ENCODE results near the gene PSMA7.
"Not testable (repeated sequence)": the region's sequence is repeated elsewhere in the genome, so short reads cannot be mapped to it uniquely, and the experiment has no call there.

PSMA7 gene

DNA sequence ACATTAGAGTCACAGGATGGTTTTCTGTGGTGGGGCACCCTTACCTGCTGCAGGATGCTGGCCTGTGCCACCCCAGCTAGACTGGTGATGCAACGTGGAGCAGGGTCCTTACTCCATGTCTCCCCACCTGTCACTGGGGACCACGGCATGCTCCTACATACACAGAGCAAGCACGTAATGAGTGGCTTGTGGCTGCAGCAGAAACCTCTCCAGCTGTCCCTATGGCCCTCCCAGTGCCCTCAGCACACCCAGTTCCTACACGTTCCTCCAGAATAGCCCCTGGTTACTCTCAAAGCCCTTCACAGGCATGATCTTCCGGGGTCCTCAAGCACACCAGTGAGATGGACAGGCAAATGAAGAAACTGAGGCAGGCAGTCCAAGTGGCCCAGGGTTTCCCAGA is 24.1 kb downstream of the PSMA7 start:
- no peak for DNase-seq

DNA sequence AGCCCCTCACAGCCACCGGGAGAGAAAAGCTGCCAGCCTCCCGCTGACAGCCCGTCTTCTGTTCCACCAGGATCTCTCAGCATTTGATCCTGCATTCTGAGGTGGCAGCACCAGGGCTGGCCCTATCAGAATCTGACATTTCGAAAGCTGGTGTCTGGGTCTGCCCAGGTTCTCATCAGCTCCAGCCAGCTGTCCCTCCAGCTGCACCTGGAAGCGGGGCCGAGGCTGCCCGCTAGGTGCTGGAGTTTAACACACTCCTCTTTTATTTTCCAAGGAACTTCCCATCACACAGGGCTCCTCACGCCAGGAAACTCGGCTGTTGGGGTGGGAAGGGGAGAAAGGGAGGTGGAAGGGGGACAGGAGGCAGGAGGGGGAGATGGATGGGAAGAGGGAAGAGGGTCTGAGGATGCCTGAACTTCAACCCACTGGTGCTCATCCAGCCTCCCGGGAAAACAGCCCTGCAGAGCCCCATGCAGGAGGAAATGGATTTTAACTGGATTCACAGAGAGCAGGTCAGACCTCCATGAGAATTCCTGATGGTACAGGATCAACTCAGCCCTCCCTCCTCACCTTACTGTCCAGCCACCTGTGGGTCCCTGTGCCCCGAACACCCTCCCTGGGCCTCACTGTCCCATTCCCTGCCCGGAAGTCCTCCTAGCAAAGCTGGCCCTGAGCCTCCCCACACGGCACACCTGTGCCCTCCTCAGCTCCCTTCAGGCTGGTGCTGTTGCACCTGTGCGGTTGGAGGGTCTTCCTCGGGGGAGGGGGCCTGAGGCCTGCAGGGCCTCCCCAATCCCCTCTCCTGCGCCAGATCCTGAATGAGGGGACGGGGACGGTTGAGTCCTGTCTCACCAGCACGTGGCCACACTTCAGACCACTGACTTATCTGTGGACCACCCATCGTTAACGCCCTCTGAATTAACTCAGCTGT is 24.8 kb downstream of the PSMA7 start:
- no peak for DNase-seq

DNA sequence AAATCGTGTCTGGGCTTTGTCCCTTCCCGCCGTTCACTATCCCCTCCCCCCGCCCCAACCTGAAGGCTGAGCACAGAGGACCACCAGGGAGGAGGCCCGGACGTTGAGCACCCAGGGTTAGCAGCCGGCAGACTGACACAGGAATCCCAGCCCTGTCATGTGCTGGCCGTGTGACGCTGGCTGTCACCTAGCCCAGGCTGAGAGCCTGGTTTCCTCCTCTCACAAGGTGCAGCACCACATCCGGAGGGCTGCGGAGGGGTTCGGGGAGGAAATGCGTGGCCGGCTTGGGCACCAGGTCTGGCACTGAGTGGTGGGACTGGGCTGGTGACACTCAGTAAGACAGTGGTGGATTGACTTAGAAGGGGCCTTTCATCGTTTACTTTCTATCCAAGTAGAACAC is 25.5 kb downstream of the PSMA7 start:
- DNase-seq, result peak in 4 of 5 experiments; percentile 40 to 97 (median 77)

DNA sequence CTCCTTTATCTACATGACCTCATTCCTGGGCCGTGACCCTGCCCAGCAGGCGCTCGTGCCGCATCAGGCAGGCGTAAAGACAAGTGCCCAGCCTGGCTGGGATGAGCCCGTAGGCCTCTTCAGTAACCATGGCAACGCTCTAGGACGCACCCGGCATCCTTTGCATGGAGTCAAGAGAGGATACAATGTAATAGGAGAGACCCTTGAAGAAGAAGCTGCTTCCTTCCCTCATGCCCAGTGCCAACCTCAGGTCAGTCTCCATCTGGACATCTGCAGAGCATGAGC is 25.9 kb downstream of the PSMA7 start:
- no peak for DNase-seq

DNA sequence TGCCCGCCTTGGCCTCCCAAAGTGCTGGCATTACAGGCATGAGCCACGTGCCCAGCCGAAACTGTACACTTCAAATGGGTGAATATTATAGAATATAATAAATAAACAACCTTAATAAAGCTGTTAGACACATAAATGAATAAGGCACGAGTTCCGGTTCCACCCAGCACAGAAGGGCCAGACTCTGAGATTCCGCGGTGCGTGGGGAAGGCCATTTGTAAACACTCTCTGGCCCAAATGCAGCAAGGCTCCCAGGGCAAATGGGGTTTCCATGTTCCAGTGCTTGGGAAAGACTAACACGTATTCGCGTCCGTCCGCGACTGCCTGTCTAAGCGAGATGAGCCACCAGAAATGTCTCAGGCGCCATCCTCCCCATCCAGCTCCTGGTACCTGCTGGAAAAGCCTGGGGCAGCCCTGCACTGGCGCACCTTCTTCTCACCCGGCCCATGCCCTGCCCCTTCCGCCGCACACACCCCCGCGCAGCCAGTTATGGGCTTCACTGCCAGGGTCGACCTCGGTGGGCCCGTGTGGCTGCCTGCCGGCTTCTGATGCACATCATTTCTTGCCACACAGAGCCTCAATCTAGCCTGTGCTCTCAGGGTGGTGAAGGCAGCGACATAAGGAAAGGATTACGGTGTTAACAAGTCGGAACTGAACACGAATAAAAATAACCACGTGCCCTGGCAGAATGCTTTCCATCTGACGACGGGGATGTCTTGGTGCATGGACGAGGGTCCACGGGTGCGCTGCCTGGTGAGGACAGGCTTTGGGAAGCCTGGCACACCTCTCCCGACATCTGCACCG is 26.4 kb downstream of the PSMA7 start:
- DNase-seq, result no peak

DNA sequence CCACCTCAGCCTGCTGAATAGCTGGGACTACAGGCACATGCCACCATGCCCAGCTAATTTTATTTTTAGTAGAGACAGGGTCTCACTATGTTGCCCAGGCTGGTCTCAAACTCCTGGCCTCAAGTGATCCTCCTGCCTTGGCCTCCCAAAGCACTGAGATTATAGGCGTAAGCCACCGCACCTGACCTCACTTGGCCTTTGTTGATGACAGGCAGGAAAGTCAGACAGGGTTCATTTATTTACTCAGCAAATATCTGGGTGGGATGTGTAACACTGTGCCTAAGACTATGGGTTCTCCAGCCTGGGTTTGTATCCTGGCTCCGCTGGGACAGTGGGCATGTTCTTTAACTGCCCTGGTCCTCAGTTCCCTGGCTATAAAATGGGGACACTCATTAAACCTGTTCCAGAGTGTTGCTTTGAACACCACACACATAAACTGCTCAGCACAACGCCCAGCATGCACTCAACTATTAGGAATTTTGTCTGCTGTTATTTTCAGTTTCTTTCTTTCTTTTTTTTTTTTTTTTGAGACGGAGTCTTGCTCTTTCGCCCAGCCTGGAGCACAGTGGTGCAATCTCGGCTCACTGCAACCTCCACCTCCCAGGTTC is 27.3 kb downstream of the PSMA7 start:
- DNase-seq, result not testable (repeated sequence)

DNA sequence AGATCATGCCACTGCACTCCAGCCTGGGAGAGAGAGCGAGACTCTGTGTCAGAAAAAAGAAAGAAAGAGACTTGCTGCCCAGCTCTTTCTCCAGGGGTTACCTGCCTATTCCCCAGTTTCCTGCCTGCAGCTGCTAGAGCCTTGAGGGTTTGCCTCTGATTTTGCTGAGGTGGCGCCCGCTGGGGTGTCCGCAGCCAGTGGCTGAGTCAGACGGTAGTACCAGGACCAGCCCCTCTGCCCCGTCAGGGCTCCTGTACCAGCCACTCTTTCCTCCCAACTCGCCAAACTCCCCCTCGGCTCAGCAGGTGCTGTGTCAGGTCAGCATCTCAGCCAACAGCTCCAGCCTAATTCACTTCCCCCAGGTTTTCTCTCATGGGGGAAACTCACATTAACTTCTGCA is 28.3 kb downstream of the PSMA7 start:
- DNase-seq, result no peak

DNA sequence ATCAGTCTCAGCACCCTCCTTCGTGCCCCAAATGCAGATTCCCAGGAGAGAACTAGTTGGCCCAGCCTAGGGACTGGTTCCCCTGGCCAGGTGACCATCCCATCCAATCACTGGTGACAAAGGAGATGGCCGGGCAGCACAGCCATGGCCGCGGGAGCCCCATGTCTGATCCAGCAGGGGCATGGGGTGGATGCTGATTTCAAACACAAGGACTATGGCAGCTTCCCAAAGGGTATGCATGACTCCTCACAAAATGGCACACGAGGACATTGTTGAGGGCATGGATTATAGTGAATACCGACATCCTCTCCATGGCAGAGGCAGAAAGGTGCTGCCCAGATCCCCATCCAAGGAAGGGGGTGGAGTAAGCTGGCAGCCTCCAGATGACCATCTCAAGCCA is 30.8 kb downstream of the PSMA7 start:
- no peak for DNase-seq

DNA sequence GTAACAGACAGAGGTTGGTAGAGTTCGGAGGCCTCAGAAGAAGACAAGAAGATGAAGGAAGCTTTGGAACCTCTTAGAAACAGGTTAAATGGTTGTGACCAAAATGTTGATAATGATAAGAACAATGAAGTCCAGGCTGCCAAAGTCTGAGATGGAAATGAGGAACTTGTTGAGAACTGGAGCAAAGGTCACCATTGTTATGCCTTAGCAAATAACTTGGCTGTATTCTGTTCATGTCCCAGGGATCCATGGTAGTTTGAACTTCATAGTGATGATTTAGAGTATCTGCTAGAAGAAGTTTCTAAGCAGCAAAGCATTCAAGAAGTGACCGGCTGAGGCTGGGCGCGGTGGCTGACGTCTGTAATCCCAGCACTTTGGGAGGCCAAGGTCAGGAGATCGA is 32.0 kb downstream of the PSMA7 start:
- no peak for DNase-seq

DNA sequence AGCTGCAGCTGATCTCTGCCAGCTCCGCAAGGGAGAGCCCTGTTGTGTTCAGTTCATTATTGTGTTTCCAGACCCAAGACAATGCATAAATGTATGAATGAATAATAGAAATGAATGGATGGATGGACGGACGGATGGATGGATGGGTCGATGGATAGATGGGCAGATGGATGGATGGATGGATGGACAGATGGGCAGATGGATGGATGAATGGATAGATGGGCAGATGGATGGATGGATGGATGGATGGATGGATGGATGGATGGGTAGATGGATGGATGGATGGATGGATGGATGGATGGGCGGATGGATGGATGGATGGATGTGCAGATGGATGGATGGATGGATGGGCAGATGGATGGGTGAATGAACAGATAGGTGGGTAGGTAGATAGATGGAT is 37.6 kb downstream of the PSMA7 start:
- no peak for DNase-seq

DNA sequence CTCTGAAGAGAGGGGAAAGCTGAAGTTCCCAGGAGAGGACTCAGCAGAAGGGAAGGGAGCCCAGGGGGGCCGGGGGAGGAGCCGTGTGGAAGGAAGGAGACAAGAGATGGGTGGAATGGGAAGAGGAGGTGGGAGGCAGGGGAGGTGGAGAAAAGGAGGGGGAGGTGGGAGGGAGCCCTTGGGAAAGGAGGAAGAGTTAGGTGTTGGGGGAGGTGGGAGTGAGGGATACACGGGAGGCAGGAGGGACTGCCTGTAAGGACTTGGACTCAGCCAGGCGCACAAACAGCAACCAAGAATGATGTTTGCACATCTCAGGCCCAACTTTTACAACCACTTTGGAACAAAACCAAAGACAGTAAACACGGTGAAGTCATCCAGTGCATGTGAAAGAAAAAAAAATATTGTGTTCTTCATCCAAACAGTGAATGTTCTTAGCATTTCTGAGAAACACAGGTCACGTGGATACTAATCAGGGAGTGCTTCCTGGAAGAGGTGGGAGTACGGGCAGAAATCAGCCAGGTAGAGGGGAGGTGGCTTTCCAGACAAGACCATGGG is 38.3 kb downstream of the PSMA7 start:
- DNase-seq, result no peak

DNA sequence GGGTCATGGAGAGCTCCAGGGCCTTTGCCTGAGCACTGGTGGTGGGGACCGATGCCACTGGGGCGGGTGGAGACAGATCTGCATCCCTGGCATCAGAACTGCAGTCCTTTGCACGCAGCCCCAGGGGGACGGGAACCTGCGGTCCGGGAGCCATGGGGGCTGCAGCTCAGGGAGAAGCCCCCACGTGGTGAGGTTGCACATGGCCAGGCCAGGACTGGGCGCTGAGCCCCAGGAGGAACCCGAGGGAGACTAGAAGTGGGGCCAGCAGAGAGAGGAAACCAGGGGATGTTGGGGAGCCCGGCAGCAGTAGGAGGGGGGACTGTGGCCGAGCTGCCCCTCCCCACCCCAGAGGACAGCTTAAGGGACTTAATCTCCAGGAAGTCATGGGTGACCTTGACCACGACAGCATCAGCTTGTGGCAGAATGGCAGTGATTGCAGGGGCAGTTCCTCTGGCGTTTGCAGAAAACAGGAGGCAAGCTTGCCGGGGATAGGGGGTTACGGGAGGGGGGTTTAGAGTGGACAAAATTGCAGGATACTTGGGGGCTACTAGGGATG is 38.9 kb downstream of the PSMA7 start:
- no peak for DNase-seq

DNA sequence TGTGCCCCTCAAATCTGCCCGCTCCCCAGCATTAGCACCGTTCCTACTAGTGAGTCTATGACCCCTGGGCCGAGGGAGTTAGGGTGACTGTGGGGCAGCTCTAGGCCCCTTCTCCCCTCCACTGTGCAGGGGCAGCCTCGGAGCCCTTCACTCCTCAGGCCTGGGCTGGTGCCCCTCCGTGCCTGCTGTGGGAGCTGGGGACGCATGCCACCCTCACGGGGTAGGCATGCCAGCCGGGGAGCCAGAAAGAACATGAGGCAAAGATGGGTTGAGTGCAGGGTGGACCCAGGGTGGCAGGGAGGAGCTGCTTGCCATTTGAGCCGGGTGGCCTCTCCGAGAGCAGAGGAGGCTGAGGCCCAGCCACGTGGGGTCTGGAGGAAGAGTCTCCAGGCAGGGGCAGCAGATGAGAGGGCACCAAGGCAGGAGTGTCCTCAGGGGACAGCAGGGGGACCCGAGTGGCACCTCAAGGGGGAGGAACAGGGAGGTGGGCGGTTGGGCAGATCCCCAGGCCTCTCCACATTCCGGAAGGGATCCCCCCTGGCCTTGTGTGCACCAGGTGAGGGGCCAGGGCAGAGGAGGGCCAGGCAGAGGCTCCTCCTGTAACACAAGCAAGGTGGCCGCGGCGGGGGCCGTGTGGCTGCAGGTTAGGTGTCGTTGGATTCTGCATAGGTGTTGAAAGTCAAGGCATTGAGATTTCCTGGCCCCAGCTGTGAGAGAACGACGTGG is 39.5 kb downstream of the PSMA7 start:
- DNase-seq, result no peak

DNA sequence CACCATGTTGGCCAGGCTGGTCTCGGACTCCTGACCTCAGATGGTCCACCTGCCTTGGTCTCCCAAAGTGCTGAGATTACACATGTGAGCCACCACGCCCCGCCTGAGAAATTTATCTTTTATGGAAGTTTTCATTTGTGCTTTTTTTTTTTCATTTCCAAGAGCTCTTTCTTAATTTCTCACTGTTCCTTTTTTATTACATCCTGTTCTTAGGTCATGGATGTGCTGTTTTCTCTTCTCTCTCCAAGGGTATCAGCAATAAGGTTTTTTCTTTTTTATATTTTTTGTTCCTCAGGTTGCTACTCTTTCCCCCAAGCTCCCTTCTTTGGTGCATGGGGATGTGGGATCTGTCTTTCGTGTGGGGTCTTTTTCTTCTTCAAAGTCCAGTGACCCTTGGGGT is 42.1 kb downstream of the PSMA7 start:
- no peak for DNase-seq

DNA sequence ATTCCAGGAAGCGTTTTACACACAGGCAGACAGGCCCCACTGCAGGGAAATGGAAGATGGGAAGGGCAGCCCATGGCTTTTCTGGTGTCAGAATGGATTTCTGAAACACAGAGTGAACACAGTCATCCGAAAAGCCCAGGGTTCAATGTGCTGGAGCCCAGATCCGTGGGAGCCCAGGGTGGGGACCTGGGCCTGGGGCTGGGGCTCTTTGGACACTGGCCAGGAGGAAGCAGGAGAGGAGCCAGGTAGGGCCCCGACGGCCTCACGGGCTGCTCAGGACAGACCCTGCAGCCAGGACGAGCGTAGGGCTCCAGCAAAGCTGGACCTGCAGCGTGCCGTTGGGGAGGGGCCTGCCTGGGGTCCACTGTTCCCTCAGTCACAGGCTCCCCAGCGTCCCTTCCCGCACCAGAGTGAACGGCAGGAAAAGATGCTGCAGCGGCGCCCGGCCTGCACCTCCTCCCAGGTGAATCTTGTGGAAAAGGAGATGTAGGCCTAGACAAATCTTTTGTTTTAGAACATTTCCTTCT is 45.2 kb downstream of the PSMA7 start:
- no peak for DNase-seq

DNA sequence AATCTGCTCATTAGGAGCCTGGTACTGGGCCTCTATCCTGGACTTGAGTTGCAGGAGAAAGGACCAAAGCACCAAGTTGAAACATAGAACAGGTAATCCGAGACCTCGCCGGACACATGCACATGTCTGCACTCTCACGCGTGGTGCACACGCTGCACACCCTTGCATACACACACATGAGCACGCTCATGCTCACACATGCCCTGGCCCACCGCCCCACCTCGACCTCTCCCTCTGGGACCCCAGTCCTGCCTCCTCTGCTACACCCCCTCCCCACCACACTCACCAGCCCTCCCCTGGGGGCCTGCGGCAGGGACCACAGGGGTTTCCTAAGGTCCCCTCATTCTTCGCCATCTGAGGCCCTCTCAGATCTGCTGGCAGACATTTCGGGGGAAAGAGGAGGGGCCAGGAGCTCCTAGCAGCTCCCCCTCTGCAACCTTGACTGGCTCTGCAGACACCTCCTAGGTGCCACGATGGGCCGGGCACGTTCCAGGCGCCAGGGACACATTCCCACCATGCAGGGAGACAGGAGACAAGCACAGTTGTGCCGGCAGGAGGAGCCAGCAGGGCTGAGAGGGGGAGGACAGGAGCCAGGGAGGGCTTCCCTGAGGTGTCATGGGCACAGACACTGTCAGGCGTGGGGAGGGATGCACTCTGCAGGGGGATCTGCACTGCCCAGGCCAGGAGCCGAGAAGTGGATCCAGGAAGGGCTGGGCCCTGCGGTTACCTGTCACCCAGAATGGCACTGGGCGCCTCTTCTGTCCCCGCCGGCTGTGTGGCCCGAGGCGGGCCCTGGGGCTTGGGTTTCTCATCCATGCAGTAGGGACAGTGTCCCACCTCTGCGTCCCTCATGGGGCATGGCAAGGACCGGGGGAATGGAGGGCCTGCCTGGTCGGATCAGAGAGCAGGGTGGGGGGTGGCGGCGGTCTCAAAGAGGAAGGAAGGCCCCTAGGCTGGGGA is 46.5 kb downstream of the PSMA7 start:
- DNase-seq, result no peak

DNA sequence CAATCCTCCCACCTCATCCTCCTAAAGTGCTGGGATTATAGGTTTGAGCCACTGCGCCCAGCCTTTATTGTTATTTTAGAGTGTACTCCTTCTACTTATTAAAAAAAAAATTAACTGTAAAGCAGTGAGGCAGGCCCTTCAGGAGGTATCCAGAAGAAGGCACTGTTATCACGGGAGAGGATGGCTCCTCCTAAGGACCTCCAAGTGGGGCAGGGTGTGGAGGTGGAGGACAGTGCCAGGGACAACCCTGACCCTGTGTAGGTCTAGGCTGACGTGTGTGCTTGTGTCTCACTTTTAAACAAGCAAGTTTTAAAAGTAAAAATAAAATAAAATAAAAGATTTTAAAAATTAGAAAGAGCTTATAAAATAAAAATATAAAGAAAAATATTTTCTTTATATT is 53.8 kb downstream of the PSMA7 start:
- DNase-seq, result no peak

DNA sequence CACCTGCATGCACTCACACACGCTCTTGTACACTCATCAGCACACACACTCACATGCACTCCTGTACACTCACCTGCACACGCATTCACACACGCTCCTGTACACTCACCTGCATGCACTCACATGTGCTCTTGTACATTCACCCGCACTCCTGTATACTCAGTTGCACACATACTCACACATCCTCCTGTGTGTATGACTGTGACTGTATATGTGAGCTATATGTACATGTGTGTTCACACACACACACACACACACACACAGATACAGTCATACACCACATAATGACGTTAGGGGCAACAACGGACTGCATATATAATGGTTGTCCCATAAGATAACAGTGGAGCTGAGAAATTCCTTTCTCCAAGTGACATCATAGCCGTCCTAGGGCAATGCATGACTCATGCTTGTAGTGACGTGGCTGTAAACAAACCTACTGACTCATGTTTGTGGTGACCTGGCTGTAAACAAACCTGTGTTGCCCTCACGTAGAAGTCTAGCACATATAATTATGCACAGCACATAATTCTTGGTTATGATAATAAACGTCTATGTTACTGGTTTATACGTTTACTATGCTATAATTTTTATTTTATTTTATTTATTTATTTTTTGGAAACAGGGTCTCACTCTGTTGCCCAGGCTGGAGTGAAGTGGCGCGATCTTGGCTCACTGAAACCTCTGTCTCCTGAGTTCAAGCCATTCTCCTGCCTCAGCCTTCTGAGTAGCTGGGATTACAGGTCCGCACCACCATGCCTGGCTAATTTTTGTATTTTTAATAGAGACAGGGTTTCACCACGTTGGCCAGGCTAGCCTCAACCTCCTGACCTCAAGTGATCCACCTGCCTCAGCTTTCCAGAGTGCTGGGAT is 54.7 kb downstream of the PSMA7 start:
- peak in 2 of 5 experiments; percentile 14 to 26 for DNase-seq

DNA sequence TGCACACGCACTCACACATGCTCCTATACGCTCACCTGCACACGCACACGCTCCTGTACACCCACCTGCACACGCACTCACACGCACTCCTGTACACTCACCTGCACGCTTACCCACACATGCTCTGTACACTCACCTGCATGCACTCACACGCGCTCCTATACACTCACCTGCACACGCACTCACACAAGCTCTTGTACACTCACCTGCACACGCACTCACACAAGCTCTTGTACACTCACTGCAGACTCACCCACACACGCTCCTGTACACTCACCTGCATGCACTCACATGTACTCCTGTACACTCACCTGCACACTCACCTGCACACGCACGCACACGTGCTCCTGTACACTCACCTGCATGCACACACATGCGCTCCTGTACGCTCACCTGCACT is 55.6 kb downstream of the PSMA7 start:
- DNase-seq, result no peak

DNA sequence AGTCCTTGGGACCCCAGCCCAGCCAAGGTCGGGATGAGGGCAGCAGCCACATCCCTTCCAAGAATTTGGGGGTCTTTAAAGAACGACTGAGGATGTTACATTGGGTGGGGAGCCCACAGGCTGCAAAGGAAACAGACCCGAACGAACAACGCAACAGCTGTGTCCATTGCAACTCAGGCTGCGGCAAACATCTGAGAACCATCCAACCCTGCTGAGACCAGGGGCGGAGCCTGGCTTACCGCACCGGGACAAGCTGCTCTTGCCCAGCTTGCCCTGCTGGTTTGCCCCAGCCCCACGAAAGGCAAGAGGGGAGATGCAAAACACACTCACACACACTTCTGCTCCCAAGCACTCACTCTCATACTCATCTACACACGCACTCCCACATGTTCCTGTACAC is 56.0 kb downstream of the PSMA7 start:
- DNase-seq, result no peak

Data from T-helper 2 cell (primary cell).